HepG2 (cell line): ENCODE results near the gene PPM1H. TPM values are rescaled to one million over a fixed set of nuclear protein-coding genes. Genes with fewer than 3 reads are reported as not detected.
A peak's percentile ranks its signal among the peaks of the same experiment; 100 is the strongest.

ENCODE experiments used
- ATAC-seq: fragments of 200-7000 bp; cut with Tn5 transposase; 3 replicates; pipeline ENCODE4 v1.9.1; 2020; ENCODE audit warnings: mild to moderate bottlenecking, moderate library complexity
- BruUV-seq: library from RNA; stranded (reverse); fragments of 400-500 nt; replicated peaks from 2 replicates; lab custom pipeline; 2021; lab: Mats Ljungman, UMichigan
- CTCF ChIA-PET: fragments of 300-600 bp; formaldehyde crosslinking; extraction: SDS; loops from one replicate; lab custom pipeline; 2021; ENCODE audit warnings: low total read pairs, inconsistent platforms, low intra/inter-chr PET ratio; lab: Yijun Ruan, JAX
- POLR2A ChIA-PET: fragments of 350-600 bp; sonication (Branson Sonifier 250); formaldehyde crosslinking; loops from one replicate; lab custom pipeline; 2020; ENCODE audit warnings: antibody characterized with exemption, inconsistent platforms; lab: Yijun Ruan, JAX
- DNase-seq: peaks from one replicate; pipeline ENCODE4 v3.0.0-alpha.2; 2015; ENCODE audit warnings: low spot score
- FAIRE-seq: peaks from 3 replicates; lab custom pipeline; 2011; peaks lifted over from hg19 to GRCh38; lab: Jason Lieb, UNC
- H2AFZ ChIP-seq: one replicate; pipeline ENCODE4 v1.6.1; 2011; ENCODE audit warnings: low read length, inconsistent platforms
- H3K27ac ChIP-seq: fragments of 300-600 bp; 3 replicates; pipeline ENCODE4 v1.8.0; 2011; ENCODE audit warnings: mixed run types, mild to moderate bottlenecking, mixed read lengths, low read length, inconsistent platforms; ENCODE audit not compliant: insufficient read depth; ENCODE audit errors: extremely low read length
- H3K27me3 ChIP-seq, 2 experiments: fragments of 200-600 bp in 1 of 2; 2 replicates in 1 of 2; 3 replicates in 1 of 2; pipeline versions ENCODE4 v1.6.0 to v1.8.0; 2011; ENCODE audit warnings: low read length in 2 of 2, mild to moderate bottlenecking in 2 of 2, moderate library complexity in 2 of 2, inconsistent platforms in 1 of 2; ENCODE audit not compliant: insufficient read depth in 2 of 2, control insufficient read depth in 1 of 2
- H3K36me3 ChIP-seq, 2 experiments: fragments of 200-600 bp in 1 of 2; replicated peaks in 1 of 2; 2 replicates in 1 of 2; 3 replicates in 1 of 2; pipeline versions ENCODE4 v1.5.1 to v1.8.0; 2011; ENCODE audit warnings: low read length in 2 of 2, inconsistent platforms in 1 of 2; ENCODE audit not compliant: insufficient read depth in 2 of 2, control insufficient read depth in 1 of 2
- H3K4me1 ChIP-seq: 2 replicates; pipeline ENCODE4 v1.5.1; 2012; ENCODE audit warnings: low read length, inconsistent platforms; ENCODE audit not compliant: insufficient read depth
- H3K4me2 ChIP-seq: 2 replicates; pipeline ENCODE4 v1.6.0; 2011; ENCODE audit warnings: low read depth, low read length, inconsistent platforms
- H3K4me3 ChIP-seq, 3 experiments: fragments of 200-600 bp in 1 of 3; sonication (generic), shearing (Covaris generic) in 1 of 3; replicated peaks in 1 of 3; 2 replicates each; pipeline ENCODE4 v1.5.1; 2011 to 2016; ENCODE audit warnings: low read length in 3 of 3, inconsistent platforms in 2 of 3, low read depth in 2 of 3, mild to moderate bottlenecking in 2 of 3, control low read depth in 1 of 3, mixed read lengths in 1 of 3; ENCODE audit not compliant: insufficient read depth in 1 of 3
- H3K79me2 ChIP-seq: one replicate; pipeline ENCODE4 v1.6.1; 2011; ENCODE audit warnings: low read length, inconsistent platforms; ENCODE audit not compliant: insufficient read depth
- H3K9ac ChIP-seq: 2 replicates; pipeline ENCODE4 v1.6.0; 2011; ENCODE audit warnings: mild to moderate bottlenecking, low read depth, low read length, inconsistent platforms; ENCODE audit not compliant: insufficient read depth
- H3K9me3 ChIP-seq: 2 replicates; pipeline ENCODE4 v1.5.1; 2012; ENCODE audit warnings: mild to moderate bottlenecking, low read length
- H4K20me1 ChIP-seq: 2 replicates; pipeline ENCODE4 v1.6.0; 2011; ENCODE audit warnings: inconsistent platforms, mild to moderate bottlenecking, low read length, moderate library complexity; ENCODE audit not compliant: insufficient read depth
- BRCA1 ChIP-seq: sonication (generic); formaldehyde crosslinking; IDR thresholded peaks from 2 replicates; pipeline ENCODE4 v1.4.0; 2020; ENCODE audit warnings: missing genetic modification reagents
- EHMT2 ChIP-seq: fragments of 200-600 bp; sonication (generic); IDR thresholded peaks from 2 replicates; pipeline ENCODE4 v1.7.0; 2017; ENCODE audit warnings: antibody characterized with exemption, low read depth, low read length, borderline replicate concordance
- ETV5 ChIP-seq: IDR thresholded peaks from 2 replicates; pipeline ENCODE4 v1.6.1; 2018; ENCODE audit warnings: missing biosample characterization, missing genetic modification reagents, inconsistent platforms, borderline replicate concordance
- FLYWCH1 ChIP-seq: sonication (generic); formaldehyde crosslinking; IDR thresholded peaks from 2 replicates; pipeline ENCODE4 v1.8.1; 2023; ENCODE audit warnings: mild to moderate bottlenecking, missing genetic modification reagents
- GLI4 ChIP-seq: sonication (generic); formaldehyde crosslinking; IDR thresholded peaks from 2 replicates; pipeline ENCODE4 v1.5.1; 2020; ENCODE audit warnings: missing genetic modification reagents, mild to moderate bottlenecking, moderate library complexity, borderline replicate concordance
- HNRNPL ChIP-seq: fragments of 200-400 bp; formaldehyde crosslinking; IDR thresholded peaks from 2 replicates; pipeline ENCODE4 v1.6.1; 2017; ENCODE audit warnings: mild to moderate bottlenecking, low read depth, low read length
- HOXA7 ChIP-seq: sonication (generic); formaldehyde crosslinking; IDR thresholded peaks from 2 replicates; pipeline ENCODE4 v1.8.1; 2022; ENCODE audit warnings: mild to moderate bottlenecking, missing genetic modification reagents, moderate library complexity
- JUND ChIP-seq: sonication (generic); formaldehyde crosslinking; IDR thresholded peaks from 2 replicates; pipeline ENCODE4 v1.8.0; 2022; ENCODE audit warnings: mild to moderate bottlenecking, missing genetic modification reagents
- MBD4 ChIP-seq: IDR thresholded peaks from 2 replicates; pipeline ENCODE4 v1.6.1; 2012; ENCODE audit warnings: low read length, inconsistent platforms, borderline replicate concordance
- PHF8 ChIP-seq: sonication (generic); formaldehyde crosslinking; IDR thresholded peaks from 2 replicates; pipeline ENCODE4 v1.5.0; 2020; ENCODE audit warnings: missing genetic modification reagents
- RBAK ChIP-seq: sonication (generic); formaldehyde crosslinking; IDR thresholded peaks from 2 replicates; pipeline ENCODE4 v1.5.1; 2020; ENCODE audit warnings: mild to moderate bottlenecking, missing genetic modification reagents
- SIX4 ChIP-seq: sonication (generic); formaldehyde crosslinking; IDR thresholded peaks from 2 replicates; pipeline ENCODE4 v1.4.0; 2020; ENCODE audit warnings: missing genetic modification reagents
- ZNF143 ChIP-seq: sonication (generic); formaldehyde crosslinking; IDR thresholded peaks from 2 replicates; pipeline ENCODE4 v1.4.0; 2020; ENCODE audit warnings: missing genetic modification reagents
- ZNF605 ChIP-seq: sonication (generic); formaldehyde crosslinking; IDR thresholded peaks from 2 replicates; pipeline ENCODE4 v1.8.0; 2022; ENCODE audit warnings: mild to moderate bottlenecking, missing genetic modification reagents
- ZNF782 ChIP-seq: sonication (generic); formaldehyde crosslinking; IDR thresholded peaks from 2 replicates; pipeline ENCODE4 v1.4.0; 2020; ENCODE audit warnings: missing genetic modification reagents, mild to moderate bottlenecking, borderline replicate concordance
- WGBS: methylation state at CpG from one replicate; pipeline ENCODE4 v1.1.6; 2017; ENCODE audit warnings: low lambda C conversion rate; 5-methylcytosine and 5-hydroxymethylcytosine counted together
- in situ Hi-C: cut with HindIII; loops from 2 replicates; pipeline ENCODE4 v1.10.0; 2017; ENCODE audit warnings: low pct_unique_long_range_greater_than_20kb; ENCODE audit not compliant: extremely low pct_ligation_motif_present
- intact Hi-C: fragments of 100-400 bp; cut with micrococcal nuclease; formaldehyde crosslinking; loops from one replicate; pipeline ENCODE4 v1.10.0; 2022; ENCODE audit not compliant: unreplicated experiment
- polyA plus RNA-seq, 8 experiments: library from polyadenylated mRNA; depleted of rRNA in 3 of 8; stranded (reverse) in 7 of 8; unstranded in 1 of 8; fragments of >200 nt; fragmentation: Illumina TruSeq in 4 of 8; extraction: Trizol in 4 of 8; gene quantifications; 2 replicates each; pipeline versions ENCODE4 v1.2.1 to v1.2.3, GENCODE V29; 2011 to 2016; ENCODE audit warnings: low read depth in 4 of 8, missing spikeins in 1 of 8, mixed read lengths in 1 of 8; ENCODE audit not compliant: insufficient read depth in 1 of 8
- total RNA-seq, 5 experiments: library from RNA; depleted of rRNA; stranded (reverse); fragments of >200 nt; fragmentation: Illumina TruSeq; extraction: Trizol; gene quantifications; 2 replicates each; pipeline ENCODE4 v1.2.3, GENCODE V29; 2016; ENCODE audit warnings: low read depth in 1 of 5
- TF ChIP-seq, protein P1 (sequence below): sonication (generic); formaldehyde crosslinking; IDR thresholded peaks from 2 replicates; pipeline ENCODE4 v1.5.0; 2020; ENCODE audit warnings: missing genetic modification reagents
- TF ChIP-seq, protein P2 (sequence below): sonication (generic); formaldehyde crosslinking; conservative IDR thresholded peaks from 2 replicates; pipeline ENCODE4 v1.8.1; 2023; ENCODE audit warnings: missing genetic modification reagents
- TF ChIP-seq, protein P3 (sequence below): sonication (generic); formaldehyde crosslinking; IDR thresholded peaks from 2 replicates; pipeline ENCODE4 v1.4.0; 2020; ENCODE audit warnings: missing genetic modification reagents

PPM1H gene
- total and polyA plus RNA-seq, 2 of the 13 experiments (the other 11 are each of a cell fraction or from before 2014, with no cell fraction given) = 29.1 to 38.1 TPM

- CTCF ChIA-PET = no interaction called here
- Histone ChIP-seq H3K9ac (no peak overlapping the region), H3K4me1 (no peaks in the 10 kb centered on the region), H3K9me3 (no peaks in the 10 kb centered on the region), H3K27me3 (no peaks in the 10 kb centered on the region), H3K79me2 (peaks cover 4% of the 10 kb centered on the region), H4K20me1 (no peaks in the 10 kb centered on the region), H3K4me2 (no peak overlapping the region), H3K4me3 (no peak overlapping the region)
- 97% methylated on average over 2 of the region's 2 CpGs for WGBS
- ATAC-seq (no peak), DNase-seq (no peak)
- BruUV-seq = TSS peak; percentile 24
- intact Hi-C loops = no loop called here
- in situ Hi-C loops = no loop called here
- TF ChIP-seq ZNF605 (CRISPR knock-in tag) (no peak), HNRNPL (no peak), EHMT2 (no peak), PHF8 (CRISPR knock-in tag) (no peak), SIX4 (no peak), BRCA1 (CRISPR knock-in tag) (no peak), ETV5 (CRISPR knock-in tag) (no peak), GLI4 (CRISPR knock-in tag) (no peak), MBD4 (no peak), HOXA7 (CRISPR knock-in tag) (no peak), ZNF782 (CRISPR knock-in tag) (no peak), JUND (no peak), RBAK (CRISPR knock-in tag) (no peak), FLYWCH1 (no peak), ZNF143 (CRISPR knock-in tag) (no peak)
- TF ChIP-seq, protein P1, sequence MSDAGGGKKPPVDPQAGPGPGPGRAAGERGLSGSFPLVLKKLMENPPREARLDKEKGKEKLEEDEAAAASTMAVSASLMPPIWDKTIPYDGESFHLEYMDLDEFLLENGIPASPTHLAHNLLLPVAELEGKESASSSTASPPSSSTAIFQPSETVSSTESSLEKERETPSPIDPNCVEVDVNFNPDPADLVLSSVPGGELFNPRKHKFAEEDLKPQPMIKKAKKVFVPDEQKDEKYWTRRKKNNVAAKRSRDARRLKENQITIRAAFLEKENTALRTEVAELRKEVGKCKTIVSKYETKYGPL = no peak
- TF ChIP-seq, protein P2, sequence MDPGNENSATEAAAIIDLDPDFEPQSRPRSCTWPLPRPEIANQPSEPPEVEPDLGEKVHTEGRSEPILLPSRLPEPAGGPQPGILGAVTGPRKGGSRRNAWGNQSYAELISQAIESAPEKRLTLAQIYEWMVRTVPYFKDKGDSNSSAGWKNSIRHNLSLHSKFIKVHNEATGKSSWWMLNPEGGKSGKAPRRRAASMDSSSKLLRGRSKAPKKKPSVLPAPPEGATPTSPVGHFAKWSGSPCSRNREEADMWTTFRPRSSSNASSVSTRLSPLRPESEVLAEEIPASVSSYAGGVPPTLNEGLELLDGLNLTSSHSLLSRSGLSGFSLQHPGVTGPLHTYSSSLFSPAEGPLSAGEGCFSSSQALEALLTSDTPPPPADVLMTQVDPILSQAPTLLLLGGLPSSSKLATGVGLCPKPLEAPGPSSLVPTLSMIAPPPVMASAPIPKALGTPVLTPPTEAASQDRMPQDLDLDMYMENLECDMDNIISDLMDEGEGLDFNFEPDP (CRISPR knock-in tag) = no peak
- TF ChIP-seq, protein P3, sequence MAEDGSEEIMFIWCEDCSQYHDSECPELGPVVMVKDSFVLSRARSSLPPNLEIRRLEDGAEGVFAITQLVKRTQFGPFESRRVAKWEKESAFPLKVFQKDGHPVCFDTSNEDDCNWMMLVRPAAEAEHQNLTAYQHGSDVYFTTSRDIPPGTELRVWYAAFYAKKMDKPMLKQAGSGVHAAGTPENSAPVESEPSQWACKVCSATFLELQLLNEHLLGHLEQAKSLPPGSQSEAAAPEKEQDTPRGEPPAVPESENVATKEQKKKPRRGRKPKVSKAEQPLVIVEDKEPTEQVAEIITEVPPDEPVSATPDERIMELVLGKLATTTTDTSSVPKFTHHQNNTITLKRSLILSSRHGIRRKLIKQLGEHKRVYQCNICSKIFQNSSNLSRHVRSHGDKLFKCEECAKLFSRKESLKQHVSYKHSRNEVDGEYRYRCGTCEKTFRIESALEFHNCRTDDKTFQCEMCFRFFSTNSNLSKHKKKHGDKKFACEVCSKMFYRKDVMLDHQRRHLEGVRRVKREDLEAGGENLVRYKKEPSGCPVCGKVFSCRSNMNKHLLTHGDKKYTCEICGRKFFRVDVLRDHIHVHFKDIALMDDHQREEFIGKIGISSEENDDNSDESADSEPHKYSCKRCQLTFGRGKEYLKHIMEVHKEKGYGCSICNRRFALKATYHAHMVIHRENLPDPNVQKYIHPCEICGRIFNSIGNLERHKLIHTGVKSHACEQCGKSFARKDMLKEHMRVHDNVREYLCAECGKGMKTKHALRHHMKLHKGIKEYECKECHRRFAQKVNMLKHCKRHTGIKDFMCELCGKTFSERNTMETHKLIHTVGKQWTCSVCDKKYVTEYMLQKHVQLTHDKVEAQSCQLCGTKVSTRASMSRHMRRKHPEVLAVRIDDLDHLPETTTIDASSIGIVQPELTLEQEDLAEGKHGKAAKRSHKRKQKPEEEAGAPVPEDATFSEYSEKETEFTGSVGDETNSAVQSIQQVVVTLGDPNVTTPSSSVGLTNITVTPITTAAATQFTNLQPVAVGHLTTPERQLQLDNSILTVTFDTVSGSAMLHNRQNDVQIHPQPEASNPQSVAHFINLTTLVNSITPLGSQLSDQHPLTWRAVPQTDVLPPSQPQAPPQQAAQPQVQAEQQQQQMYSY (CRISPR knock-in tag) = no peak
- TF ChIP-seq, all 625 proteins: peak for 0
- POLR2A ChIA-PET = no interaction called here
- Histone ChIP-seq H3K27ac (no peak overlapping the region), H2AFZ (no peak overlapping the region), H3K36me3 (peaks cover 12 to 60% of the 10 kb centered on the region in 2 experiments)
- FAIRE-seq = no peak
These were observed 107.1 kb downstream of the PPM1H start for GRCh38 chr12:62827855-62828254.
